ENCODE measurements around the gene SLX9.
"Not testable (repeated sequence)": the region's sequence is repeated elsewhere in the genome, so short reads cannot be mapped to it uniquely, and the experiment has no call there.

Gene SLX9

DNA sequence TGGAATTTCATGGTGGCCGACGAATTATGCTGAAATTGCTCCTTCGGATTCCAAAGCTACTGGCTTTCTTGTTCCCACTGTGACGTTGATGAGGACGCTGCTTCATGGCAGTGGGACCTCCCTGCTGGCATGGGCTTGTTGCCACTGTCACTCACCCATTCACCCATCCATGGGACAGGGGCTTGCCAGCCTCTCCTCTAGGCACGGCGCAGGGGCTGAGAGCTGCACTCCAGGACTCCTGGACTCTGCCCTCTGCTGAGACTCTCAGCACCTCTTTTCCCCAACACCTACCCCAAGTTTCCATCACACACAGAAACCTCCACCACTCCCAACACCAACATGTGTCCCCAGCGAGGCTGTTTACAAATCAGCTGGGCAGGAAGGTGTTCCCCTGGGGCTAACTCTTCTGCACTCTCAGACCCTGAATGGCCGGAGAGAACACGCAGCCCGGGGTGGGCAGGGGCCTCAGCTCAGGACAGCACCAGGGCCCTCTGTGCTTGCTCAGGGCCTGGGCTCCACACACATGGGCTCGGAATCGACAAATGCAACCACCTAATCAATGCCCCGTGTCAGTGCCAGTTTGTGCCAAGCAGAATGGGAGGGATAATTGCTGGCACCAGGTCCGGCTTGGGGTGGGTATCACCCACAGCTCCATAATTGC lies 22.3 kb upstream of the SLX9 start:
- DNase-seq: no peak

DNA sequence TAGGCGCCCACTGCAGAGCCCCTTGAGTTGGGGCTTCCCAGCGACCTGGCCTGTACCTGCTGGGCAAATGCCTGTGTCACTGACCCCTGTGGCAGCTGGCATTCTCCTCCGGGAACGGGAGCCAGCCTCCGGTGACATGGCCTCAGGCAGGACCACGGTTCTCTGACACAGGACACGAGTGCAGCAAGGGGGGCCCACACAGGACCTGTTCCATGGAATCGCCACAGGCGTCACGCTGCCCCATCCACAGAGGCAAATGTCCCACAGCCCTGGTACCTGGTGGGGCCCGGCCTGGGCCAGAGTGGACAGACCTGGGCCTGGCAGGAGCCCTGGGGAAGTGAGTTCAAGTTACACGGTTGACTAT lies 21.7 kb upstream of the SLX9 start:
- DNase-seq: no peak

GRCh38 chr21:44918581-44919033 lies 21.2 kb upstream of the SLX9 start:
- no peak for DNase-seq

- no peak for DNase-seq
These were observed 20.5 kb upstream of the SLX9 start for GRCh38 chr21:44919111-44919912.

- DNase-seq: no peak
These were observed 19.7 kb upstream of the SLX9 start for GRCh38 chr21:44919913-44920693.

DNA sequence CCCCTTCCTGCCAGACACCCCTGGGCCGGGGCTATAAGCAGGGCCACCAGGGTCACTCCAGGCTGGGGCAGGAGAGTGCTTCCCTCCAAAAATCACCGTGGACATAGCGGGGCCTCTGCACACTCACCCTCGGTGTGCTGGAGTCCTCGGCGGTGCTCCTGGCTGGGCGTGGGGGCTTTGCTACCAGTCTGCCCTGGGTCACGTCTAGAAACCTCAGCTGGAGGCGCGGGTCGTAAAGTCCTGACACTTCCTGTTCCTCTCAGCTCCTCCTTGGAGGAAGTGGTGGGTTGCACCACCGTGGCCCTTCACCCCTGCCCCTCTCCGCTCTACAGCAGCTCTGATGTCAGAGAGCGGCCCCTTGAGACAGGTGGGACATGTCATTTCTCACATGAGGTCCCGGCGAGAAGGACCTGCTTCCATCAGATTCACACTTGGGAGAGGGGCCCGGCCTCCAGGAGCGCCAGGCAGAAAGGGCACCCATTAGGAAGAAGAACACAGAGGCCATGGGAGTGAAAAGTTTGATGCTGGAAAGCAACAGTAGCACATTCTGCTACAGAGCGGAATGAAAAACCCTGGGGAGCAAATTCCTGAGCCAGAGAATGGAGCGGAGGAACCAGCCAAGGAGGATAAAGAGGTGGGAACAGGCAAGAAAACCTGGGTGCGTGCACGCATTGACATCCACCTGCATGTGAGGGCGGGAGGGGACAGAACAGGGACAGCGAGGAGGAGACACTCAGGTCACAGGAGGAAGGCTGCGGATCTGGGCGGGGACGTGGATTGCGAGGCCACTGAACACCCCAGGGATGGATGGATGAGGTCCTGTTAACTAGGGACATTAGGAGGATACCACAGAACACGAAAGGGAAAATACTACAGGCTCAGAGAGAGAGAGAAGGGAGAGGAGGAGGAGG lies 18.9 kb upstream of the SLX9 start, which contains the start of gene ITGB2:
TSS of gene ITGB2 (minus strand) at position 206 of the 911 bp plus-strand sequence. CDS start 10,117 bp downstream, outside the sequence.
- peak in 1 of 2 donors; percentile 58 for DNase-seq

- DNase-seq: no peak
These were observed 17.9 kb upstream of the SLX9 start for GRCh38 chr21:44921928-44922327.

DNA sequence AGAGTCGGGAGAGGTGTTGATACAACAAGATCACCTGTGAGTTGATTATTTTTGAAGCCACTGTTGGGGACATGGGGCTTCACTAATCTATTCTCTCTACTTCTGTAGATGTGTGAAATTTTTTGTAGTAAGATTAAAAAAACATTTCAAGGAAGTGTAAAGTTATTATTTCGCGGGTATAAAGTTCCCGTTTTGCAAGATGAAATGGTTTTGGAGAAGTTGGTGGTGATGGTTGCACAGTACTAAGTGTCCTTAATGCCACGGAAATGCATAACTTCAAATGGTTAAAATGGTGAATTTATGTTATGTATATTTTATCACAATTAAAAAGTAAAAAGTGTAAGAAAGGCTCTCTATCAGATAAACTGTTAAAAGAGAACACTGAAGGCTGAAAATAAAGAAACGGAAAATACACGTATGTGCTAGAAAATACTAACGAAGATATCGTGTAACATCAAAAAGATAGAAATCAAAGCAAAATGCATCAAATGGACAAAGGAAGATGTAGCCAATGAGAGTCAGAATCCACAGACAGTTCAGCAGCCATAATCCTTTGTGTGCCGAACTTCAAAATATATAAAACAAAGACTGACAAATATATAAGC lies 16.2 kb upstream of the SLX9 start:
- DNase-seq: no peak

DNA sequence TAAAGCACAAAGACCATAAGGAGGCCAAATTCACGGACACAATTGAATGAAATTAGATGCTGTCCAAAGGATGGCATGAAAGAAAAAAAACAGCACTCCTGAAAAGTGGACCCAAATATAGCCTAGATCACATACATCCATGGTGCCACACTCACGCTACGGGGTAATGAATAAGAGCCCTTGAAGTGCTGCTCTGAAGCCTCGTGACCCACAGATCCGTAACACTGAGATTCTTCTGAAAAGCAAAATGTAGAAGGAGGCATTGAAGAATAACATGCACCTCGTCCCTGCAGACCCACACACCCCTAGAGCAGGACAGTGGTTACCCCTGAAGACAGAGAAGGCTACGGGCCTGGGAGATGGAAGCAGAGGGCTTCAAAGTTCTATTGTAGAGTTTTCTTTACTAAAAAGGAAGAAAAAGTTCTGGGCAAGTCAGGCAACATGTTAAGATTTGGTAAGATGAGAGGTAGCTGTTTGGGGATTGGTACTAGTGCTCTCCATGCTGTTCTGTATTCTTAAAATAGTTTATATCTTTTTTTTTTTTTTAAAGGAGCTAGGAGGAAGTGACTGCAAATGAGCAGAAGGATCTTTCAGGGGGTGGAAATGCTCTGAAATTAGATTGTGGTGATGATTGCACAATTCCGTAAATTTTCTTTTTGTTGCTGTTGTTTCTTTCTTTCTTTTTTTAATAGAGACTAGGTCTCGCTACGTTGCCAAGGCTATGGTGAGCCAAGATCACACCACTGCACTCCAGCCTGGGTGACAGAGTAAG lies 15.0 kb upstream of the SLX9 start:
- no peak for DNase-seq

DNA sequence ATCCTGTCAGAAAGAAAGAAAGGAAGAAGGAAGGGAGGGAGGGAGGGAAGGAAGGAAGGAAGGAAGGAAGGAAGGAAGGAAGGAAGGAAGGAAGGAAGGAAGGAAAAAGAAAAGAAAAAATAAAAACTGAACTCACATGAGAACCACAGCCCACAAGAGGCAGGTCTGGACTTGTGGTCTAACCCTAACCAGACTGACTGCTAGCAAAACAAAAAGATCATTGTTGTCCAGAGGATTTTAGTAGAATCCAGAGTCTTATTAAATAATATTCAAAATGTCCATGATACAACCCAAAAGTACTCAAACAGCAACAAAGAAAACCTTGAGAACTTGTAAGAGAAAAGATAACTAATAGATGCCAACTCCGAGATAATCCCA lies 14.5 kb upstream of the SLX9 start:
- no peak for DNase-seq

DNA sequence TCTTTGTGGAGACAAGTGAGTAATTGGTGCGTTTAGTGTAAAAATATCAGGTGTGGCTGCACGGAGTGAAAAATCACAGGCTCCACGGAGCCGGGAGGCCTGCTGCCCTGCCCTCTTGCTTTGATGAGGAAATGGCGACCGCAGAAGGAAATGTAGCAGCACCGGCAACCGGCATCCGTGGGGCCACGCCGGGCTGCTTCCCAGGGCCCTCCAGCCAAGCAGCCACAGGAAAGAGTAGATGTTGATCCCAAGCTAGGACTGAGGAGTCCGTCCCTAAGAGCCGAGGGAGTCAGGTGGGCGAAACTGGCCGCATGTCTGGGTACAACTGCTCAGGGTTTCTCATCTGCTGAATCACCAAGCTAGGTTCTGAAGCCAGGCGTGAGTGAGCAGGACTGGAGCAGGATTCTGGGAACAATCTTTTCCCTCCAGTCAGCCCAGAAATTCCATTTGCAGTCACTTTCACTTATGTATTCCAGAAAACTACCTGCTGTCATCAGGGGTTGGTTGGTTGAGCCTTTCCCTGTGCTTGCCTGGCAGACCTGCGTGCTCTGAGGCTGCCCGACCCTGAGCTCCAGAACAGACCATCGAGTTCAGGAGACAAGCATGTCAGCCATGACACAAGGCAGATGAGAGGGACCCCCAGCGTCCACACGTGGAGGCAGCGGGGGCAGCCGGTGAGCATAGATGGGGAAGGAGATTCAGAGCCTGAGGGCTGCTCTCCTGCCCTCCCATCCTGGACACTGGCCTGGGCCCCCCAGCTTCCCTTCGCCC lies 13.3 kb upstream of the SLX9 start:
- DNase-seq: peak in 1 of 2 donors; percentile 56

DNA sequence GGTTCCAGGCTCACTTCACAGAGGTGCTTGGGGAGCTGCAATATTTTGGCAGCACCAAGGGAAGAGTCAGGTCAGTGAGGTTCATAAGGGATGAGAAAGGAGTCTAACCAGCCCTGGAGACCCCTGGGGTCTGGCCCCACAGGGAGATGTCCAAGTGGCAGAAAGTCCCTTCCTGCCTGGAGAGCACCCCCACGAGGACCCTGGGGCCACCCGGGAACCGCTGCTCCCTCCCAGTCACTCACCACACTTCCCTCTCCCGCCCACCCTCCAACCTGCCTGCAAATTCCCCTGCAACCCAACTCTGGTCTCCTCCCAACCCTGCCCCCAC lies 12.6 kb upstream of the SLX9 start:
- DNase-seq: no peak

GRCh38 chr21:44927587-44928461 lies 12.0 kb upstream of the SLX9 start:
- peak; percentile 94 to 96 for DNase-seq

DNA sequence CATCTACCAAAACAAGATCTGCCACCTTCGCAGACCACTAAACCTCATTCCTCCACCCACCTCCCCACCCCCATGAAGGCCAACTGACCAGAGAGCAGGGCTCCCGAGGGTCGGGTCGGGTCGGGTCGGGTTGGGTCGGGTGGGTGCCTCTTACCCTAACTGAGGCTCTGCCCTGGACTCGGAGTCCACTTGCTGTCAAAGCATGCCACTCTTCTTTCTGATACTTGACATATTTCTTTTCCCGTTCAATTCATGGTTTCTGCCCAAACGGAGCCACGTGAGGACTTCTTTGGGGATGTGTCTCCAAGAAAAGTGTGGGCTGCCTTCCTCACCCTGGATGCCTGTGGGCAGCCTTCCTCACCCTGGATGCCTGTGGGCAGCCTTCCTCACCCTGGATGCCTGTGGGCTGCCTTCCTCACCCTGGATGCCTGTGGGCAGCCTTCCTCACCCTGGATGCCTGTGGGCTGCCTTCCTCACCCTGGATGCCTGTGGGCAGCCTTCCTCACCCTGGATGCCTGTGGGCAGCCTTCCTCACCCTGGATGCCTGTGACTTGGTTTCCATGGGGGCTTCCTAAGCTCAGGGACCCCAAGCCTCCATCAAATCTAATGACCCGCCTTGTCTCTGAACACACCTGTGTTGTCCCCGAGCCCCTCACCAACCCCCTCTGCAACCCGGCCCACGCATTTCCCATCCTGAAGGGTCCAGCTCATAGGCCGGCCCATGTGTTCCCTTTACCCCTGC lies 11.2 kb upstream of the SLX9 start:
- DNase-seq: not testable (repeated sequence)

DNA sequence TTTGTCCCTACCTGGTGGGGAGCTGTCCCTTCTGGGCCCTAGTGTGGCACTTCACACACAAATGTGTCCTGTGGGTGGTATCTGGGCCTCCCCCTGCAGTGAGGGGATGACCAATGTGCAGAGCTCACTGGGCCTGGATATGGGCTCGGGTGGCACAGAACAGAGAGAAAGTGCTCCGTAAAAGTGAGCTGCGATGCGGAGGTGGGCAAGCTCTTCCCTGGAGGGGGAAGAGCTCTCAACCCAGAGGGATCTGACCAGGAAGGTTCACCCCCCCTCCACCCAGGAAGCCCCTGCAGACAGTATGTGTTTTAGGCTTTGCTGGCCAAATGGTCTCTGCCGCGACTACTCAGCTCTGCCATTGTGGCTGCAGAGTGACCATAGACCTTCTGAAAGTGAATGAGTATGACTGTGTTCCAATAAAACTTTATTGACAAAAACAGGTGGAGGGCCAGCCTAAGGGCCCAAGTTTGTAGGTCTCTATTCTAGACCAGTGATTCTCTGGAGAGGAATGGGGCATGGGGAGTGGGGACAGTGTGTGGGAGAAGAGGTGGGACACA lies 10.5 kb upstream of the SLX9 start:
- DNase-seq: no peak

- DNase-seq: no peak
These were observed 9.9 kb upstream of the SLX9 start for GRCh38 chr21:44929799-44930542.

- peak; percentile 68 to 78 for DNase-seq
These were observed 9.3 kb upstream of the SLX9 start for GRCh38 chr21:44930543-44930981.

GRCh38 chr21:44931137-44931500 lies 8.7 kb upstream of the SLX9 start:
- peak in 1 of 2 donors; percentile 53 for DNase-seq
